Vagina (tissue), 2 donors: Measurements from ENCODE around the gene L2HGDH. TPM values are rescaled to one million over a fixed set of nuclear protein-coding genes. Genes with fewer than 3 reads are reported as not detected.

Source experiments
- DNase-seq, 2 donors: peaks; one replicate each; pipeline ENCODE4 v3.0.0-alpha.2; 2017; ENCODE audit errors: extremely low spot score in 2 of 2
- H3K27ac ChIP-seq: fragments of 200-600 bp; sonication (generic); one replicate; pipeline ENCODE4 v1.5.1; 2019
- H3K27me3 ChIP-seq: fragments of 200-600 bp; sonication (generic); one replicate; pipeline ENCODE4 v1.5.1; 2019
- H3K36me3 ChIP-seq, 2 donors: fragments of 200-600 bp; sonication (generic); one replicate each; pipeline ENCODE4 v1.5.1; 2017 to 2019
- H3K4me1 ChIP-seq: fragments of 200-600 bp; sonication (generic); one replicate; pipeline ENCODE4 v1.5.1; 2019
- H3K4me3 ChIP-seq, 2 donors: fragments of 200-600 bp; sonication (generic); 1 replicate in 1 of 2; 2 replicates in 1 of 2; pipeline ENCODE4 v1.5.1; 2016 to 2019
- H3K9me3 ChIP-seq: fragments of 200-600 bp; sonication (generic); one replicate; pipeline ENCODE4 v1.5.1; 2019
- CTCF ChIP-seq, 3 experiments: fragments of 450-650 bp in 2 of 3; fragments of 200-600 bp in 1 of 3; sonication (generic) in 1 of 3; IDR thresholded peaks; one replicate each; pipeline ENCODE4 v1.5.1; 2017 to 2019; ENCODE audit warnings: antibody characterized with exemption in 3 of 3, mild to moderate bottlenecking in 2 of 3, moderate library complexity in 2 of 3
- POLR2A ChIP-seq, 2 donors: fragments of 450-650 bp; IDR thresholded peaks; one replicate each; pipeline ENCODE4 v1.6.1; 2017; ENCODE audit warnings: antibody characterized with exemption in 2 of 2, mild to moderate bottlenecking in 2 of 2, moderate library complexity in 2 of 2
- POLR2AphosphoS5 ChIP-seq, 2 donors: sonication (generic); formaldehyde crosslinking; IDR thresholded peaks; one replicate each; pipeline ENCODE4 v1.9.0; 2017; ENCODE audit warnings: antibody characterized with exemption in 2 of 2, mild to moderate bottlenecking in 2 of 2, low read depth in 1 of 2; ENCODE audit not compliant: insufficient read depth in 1 of 2
- intact Hi-C: fragments of 100-400 bp; cut with DNase I; formaldehyde crosslinking; loops from one replicate; pipeline ENCODE4 v1.15.1; 2023
- total RNA-seq: library from RNA; depleted of rRNA; stranded (reverse); fragments of >200 nt; gene quantifications from one replicate; pipeline ENCODE4 v1.2.3, GENCODE V29; 2016

Gene L2HGDH
- total RNA-seq, 1 donor from 2014 or later: 5.6 TPM

DNA sequence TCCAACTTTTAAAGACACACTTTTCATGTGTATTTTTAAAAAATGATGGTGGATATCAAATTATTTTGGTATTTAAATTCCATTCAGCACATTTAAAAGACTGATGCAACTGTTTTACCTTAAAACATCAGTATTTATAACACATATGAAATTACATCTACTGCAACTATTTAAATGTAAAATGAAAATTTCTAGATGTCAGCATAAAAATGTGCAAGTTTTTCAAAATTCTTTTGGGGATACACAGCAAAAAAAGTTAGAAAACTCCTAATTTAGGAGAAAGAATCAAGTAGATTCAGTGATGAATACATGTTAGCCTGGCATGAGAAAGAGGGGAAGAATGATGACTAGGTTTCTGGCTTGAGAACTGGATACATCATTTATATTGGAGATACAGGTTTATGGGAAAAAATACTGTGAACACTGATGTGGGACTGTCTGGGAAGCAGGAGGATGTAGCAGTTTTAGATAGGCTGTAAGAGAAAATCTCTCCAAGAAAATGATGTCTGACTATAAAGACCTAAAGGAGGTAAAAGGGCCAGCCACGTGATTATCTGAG lies 89.9 kb downstream of the L2HGDH start:
- intact Hi-C loops: no loop called here
- no peaks in the 10 kb centered on the region for H3K27me3 ChIP-seq
- H3K27ac ChIP-seq: no peak overlapping the region
- no peaks in the 10 kb centered on the region for H3K36me3 ChIP-seq
- no peaks in the 10 kb centered on the region for H3K9me3 ChIP-seq
- peaks cover 49% of the 10 kb centered on the region for H3K4me1 ChIP-seq
- TF ChIP-seq CTCF (IDR thresholded peaks at IDR 0.05) (no peak), POLR2AphosphoS5 (IDR thresholded peaks at IDR 0.05; ENCODE audit: insufficient read depth in 1 of 2, low read depth in 1 of 2) (no peak), POLR2A (IDR thresholded peaks at IDR 0.05) (no peak)
- DNase-seq: no peak
- no peak overlapping the region for H3K4me3 ChIP-seq

DNA sequence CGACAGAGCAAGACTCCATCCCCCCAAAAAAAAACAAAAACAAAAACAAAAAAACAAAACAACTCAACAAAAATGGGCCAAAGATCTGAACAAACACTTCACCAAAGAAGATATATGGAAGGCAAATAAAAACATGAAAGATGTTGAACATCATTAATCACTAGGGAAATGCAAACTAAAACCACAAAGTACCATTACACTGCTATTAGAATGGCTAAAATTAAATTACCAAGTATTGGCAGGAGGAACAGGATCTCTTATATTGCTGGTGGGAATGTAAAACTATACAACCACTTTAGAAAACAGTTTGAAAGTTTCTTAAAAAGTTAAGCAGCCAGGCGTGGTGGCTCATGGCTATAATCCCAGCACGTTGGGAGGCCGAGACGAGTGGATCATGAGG lies 93.5 kb downstream of the L2HGDH start:
- H3K27me3 ChIP-seq: no peaks in the 10 kb centered on the region
- H3K4me1 ChIP-seq: peaks cover 57% of the 10 kb centered on the region
- no peak for TF ChIP-seq POLR2AphosphoS5 (IDR thresholded peaks at IDR 0.05; ENCODE audit: insufficient read depth in 1 of 2, low read depth in 1 of 2)
- no peak for TF ChIP-seq CTCF (IDR thresholded peaks at IDR 0.05)
- no peak for TF ChIP-seq POLR2A (IDR thresholded peaks at IDR 0.05)
- no peaks in the 10 kb centered on the region for H3K36me3 ChIP-seq
- intact Hi-C loops: no loop called here
- H3K9me3 ChIP-seq: no peaks in the 10 kb centered on the region
- no peak overlapping the region for H3K27ac ChIP-seq
- no peak for DNase-seq
- H3K4me3 ChIP-seq: no peak overlapping the region

DNA sequence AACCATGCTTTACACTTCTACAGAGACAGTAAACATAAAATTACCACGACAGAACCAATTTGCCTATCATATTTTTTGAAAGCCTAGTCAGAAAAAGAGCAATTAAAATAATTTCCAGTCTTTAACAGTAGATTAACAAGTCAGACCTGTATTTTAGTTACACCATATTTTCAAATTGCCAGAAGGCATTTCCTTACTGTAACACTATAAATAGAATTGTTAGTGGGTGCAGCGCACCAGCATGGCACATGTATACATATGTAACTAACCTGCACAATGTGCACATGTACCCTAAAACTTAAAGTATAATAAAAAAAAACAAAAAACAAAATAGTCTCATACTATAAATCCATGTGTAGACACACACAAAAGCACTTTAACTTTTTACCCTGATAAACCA lies 96.6 kb downstream of the L2HGDH start:
- TF ChIP-seq POLR2A (IDR thresholded peaks at IDR 0.05) (no peak), POLR2AphosphoS5 (IDR thresholded peaks at IDR 0.05; ENCODE audit: insufficient read depth in 1 of 2, low read depth in 1 of 2) (no peak), CTCF (IDR thresholded peaks at IDR 0.05) (no peak)
- Histone ChIP-seq H3K27ac (no peak overlapping the region), H3K27me3 (no peaks in the 10 kb centered on the region), H3K4me3 (no peak overlapping the region), H3K9me3 (no peaks in the 10 kb centered on the region), H3K4me1 (peaks cover 48% of the 10 kb centered on the region), H3K36me3 (no peaks in the 10 kb centered on the region)
- intact Hi-C loops: no loop called here
- DNase-seq: no peak

- peaks cover 48% of the 10 kb centered on the region for H3K4me1 ChIP-seq
- intact Hi-C loops: no loop called here
- H3K36me3 ChIP-seq: no peaks in the 10 kb centered on the region
- no peaks in the 10 kb centered on the region for H3K9me3 ChIP-seq
- H3K27ac ChIP-seq: no peak overlapping the region
- no peak overlapping the region for H3K4me3 ChIP-seq
- no peaks in the 10 kb centered on the region for H3K27me3 ChIP-seq
- DNase-seq: no peak
- TF ChIP-seq POLR2A (IDR thresholded peaks at IDR 0.05) (no peak), POLR2AphosphoS5 (IDR thresholded peaks at IDR 0.05; ENCODE audit: insufficient read depth in 1 of 2, low read depth in 1 of 2) (no peak)
Measured at GRCh38 chr14:50213795-50214194, 98.2 kb downstream of the L2HGDH start.

DNA sequence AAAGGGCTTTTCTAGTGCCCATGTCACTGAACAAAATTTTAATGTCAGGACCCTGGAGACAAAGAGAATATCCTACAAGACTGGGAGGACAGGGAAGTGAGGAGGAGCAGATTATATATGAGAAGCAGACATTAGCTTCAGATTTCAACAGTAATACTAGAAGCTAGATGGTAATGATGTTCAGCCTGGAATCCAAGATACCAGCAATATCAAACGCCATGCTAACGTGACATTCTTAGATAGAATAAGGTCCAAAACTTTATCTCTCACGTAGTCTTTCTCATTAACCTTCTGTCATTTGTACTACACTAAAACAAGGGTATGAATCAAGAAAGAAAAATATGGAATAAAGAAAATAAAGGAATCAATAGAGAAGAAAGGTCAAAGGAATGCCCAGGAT lies 99.3 kb downstream of the L2HGDH start:
- DNase-seq: no peak
- no peaks in the 10 kb centered on the region for H3K36me3 ChIP-seq
- intact Hi-C loops: no loop called here
- no peak overlapping the region for H3K27ac ChIP-seq
- H3K4me1 ChIP-seq: peaks cover 48% of the 10 kb centered on the region
- H3K4me3 ChIP-seq: no peak overlapping the region
- no peaks in the 10 kb centered on the region for H3K27me3 ChIP-seq
- TF ChIP-seq POLR2AphosphoS5 (IDR thresholded peaks at IDR 0.05; ENCODE audit: insufficient read depth in 1 of 2, low read depth in 1 of 2) (no peak), POLR2A (IDR thresholded peaks at IDR 0.05) (no peak), CTCF (IDR thresholded peaks at IDR 0.05) (no peak)
- no peaks in the 10 kb centered on the region for H3K9me3 ChIP-seq
